Natural killer cell (primary cell): ENCODE results near the gene OAT. TPM values are rescaled to one million over a fixed set of nuclear protein-coding genes. Genes with fewer than 3 reads are reported as not detected.

Experiments used
- ATAC-seq, 3 donors: fragments of 150-1000 bp in 2 of 3; fragments of 200-7000 bp in 1 of 3; cut with Tn5 transposase; 1 replicate in 1 of 3; 2 replicates in 2 of 3; pipeline ENCODE4 v1.10.0; 2021; ENCODE audit warnings: mild to moderate bottlenecking in 2 of 3, moderate library complexity in 2 of 3
- DNase-seq, 2 donors: peaks; one replicate each; pipeline versions ENCODE4 v3.0.0 to v3.0.0-alpha.2; 2013 to 2021; ENCODE audit warnings: mixed read lengths in 1 of 2
- H3K27ac ChIP-seq: one replicate; pipeline ENCODE4 v1.5.1; 2013; ENCODE audit warnings: mild to moderate bottlenecking, low read length
- H3K27me3 ChIP-seq: one replicate; pipeline ENCODE4 v1.6.1; 2013; ENCODE audit warnings: low read length; ENCODE audit not compliant: control insufficient read depth, insufficient read depth
- H3K36me3 ChIP-seq: one replicate; pipeline ENCODE4 v1.6.1; 2013; ENCODE audit warnings: low read length; ENCODE audit not compliant: control insufficient read depth, insufficient read depth
- H3K4me1 ChIP-seq: one replicate; pipeline ENCODE4 v1.6.1; 2013; ENCODE audit warnings: low read length; ENCODE audit not compliant: control insufficient read depth, insufficient read depth
- H3K4me3 ChIP-seq: one replicate; pipeline ENCODE4 v1.5.1; 2013; ENCODE audit warnings: low read length
- H3K9me3 ChIP-seq: one replicate; pipeline ENCODE4 v1.6.1; 2013; ENCODE audit warnings: low read length; ENCODE audit not compliant: control insufficient read depth, insufficient read depth
- H3K27ac Mint-ChIP-seq, 2 donors: one replicate each; pipeline ENCODE4 v1.8.0; 2022; ENCODE audit warnings: mild to moderate bottlenecking in 2 of 2, mixed read lengths in 2 of 2, moderate library complexity in 1 of 2
- H3K27me3 Mint-ChIP-seq, 2 donors: one replicate each; pipeline ENCODE4 v1.8.0; 2022; ENCODE audit warnings: low read depth in 2 of 2, mixed read lengths in 2 of 2
- H3K36me3 Mint-ChIP-seq: one replicate; pipeline ENCODE4 v1.8.0; 2022; ENCODE audit warnings: mixed read lengths
- H3K4me1 Mint-ChIP-seq, 2 donors: one replicate each; pipeline ENCODE4 v1.8.0; 2022; ENCODE audit warnings: mixed read lengths in 2 of 2
- H3K4me3 Mint-ChIP-seq: one replicate; pipeline ENCODE4 v1.8.0; 2022; ENCODE audit warnings: mild to moderate bottlenecking, moderate library complexity, mixed read lengths
- H3K9me3 Mint-ChIP-seq, 2 donors: one replicate each; pipeline ENCODE4 v1.8.0; 2022; ENCODE audit warnings: mixed read lengths in 2 of 2
- WGBS: methylation state at CpG from one replicate; pipeline ENCODE4 v1.1.7; 2013; ENCODE audit warnings: missing lambda C conversion rate; ENCODE audit not compliant: insufficient coverage; 5-methylcytosine and 5-hydroxymethylcytosine counted together
- intact Hi-C: fragments of 100-400 bp; cut with micrococcal nuclease; formaldehyde crosslinking; loops from one replicate; pipeline ENCODE4 v1.14.2; 2022
- total RNA-seq, 4 donors: library from RNA; stranded (reverse); fragments of 120-200 nt in 1 of 4; gene quantifications; one replicate each; pipeline versions ENCODE4 v1.2.3 to v1.2.4, GENCODE V29; 2013 to 2022
- TF ChIP-seq, protein P1 (sequence below): fragments of 200-600 bp; IDR thresholded peaks from one replicate; pipeline ENCODE4 v1.8.0; 2022; ENCODE audit warnings: antibody characterized with exemption

Gene OAT
- total RNA-seq, 3 donors from 2014 or later (not counting 1 experiment from before 2014, with no cell fraction given): 35.8 to 60.9 (median 48.4) TPM

DNA sequence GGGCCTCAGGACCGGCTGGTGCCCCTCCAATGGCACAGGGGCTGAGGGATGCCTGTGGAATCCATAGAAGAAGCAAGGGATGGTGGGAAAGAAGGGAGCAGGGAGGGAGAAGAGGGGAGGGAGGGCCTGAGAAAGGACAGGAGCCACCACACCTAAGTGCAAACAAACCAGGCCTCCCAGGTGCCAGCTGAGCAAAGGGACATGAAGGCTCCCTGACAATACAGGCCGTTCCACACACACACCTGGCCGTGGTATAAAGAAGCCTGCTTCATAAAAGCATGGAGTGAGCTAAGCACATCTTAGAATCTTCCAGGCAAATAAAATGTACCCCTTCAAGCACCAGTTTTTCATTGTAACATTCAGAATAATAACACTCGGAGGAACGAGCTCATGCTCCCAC is 54.0 kb downstream of the OAT start:
- H3K27ac Mint-ChIP-seq: no peak overlapping the region

DNA sequence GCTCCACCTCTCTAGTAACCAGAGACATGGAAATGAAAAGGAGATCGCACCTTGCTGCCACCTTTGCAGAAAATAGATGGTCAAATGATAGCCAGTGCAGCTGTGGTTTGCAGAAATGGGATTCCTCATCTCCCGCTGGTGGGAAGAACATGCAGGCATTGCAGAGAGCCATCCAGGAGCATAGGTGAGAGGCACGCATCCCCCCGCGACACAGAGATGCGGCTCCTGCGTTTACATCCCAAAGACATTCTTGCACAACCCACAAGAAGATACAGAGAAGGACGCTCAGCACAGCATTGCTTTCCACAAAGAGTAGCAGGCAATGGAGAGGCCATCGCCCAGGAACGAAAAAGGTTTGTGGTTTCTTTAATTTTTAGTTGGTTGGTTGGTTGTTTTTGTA is 56.2 kb downstream of the OAT start:
- 78% methylated on average over 10 of the region's 10 CpGs for WGBS
- TF ChIP-seq, protein P1, sequence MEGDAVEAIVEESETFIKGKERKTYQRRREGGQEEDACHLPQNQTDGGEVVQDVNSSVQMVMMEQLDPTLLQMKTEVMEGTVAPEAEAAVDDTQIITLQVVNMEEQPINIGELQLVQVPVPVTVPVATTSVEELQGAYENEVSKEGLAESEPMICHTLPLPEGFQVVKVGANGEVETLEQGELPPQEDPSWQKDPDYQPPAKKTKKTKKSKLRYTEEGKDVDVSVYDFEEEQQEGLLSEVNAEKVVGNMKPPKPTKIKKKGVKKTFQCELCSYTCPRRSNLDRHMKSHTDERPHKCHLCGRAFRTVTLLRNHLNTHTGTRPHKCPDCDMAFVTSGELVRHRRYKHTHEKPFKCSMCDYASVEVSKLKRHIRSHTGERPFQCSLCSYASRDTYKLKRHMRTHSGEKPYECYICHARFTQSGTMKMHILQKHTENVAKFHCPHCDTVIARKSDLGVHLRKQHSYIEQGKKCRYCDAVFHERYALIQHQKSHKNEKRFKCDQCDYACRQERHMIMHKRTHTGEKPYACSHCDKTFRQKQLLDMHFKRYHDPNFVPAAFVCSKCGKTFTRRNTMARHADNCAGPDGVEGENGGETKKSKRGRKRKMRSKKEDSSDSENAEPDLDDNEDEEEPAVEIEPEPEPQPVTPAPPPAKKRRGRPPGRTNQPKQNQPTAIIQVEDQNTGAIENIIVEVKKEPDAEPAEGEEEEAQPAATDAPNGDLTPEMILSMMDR: no peak
- intact Hi-C loops: no loop called here

More for the DNA sequence above, 54.0 kb downstream of the OAT start:
- 87% methylated on average over 5 of the region's 5 CpGs for WGBS
- Histone ChIP-seq H3K27me3 (no peaks in the 10 kb centered on the region), H3K4me3 (no peak overlapping the region), H3K27ac (no peak overlapping the region), H3K36me3 (no peaks in the 10 kb centered on the region), H3K9me3 (peaks cover 4% of the 10 kb centered on the region), H3K4me1 (peaks cover 6% of the 10 kb centered on the region)
- TF ChIP-seq, protein P1: no peak
- peaks cover 3 to 10% of the 10 kb centered on the region in 2 donors for H3K27me3 Mint-ChIP-seq
- H3K9me3 Mint-ChIP-seq: no peaks in the 10 kb centered on the region
- H3K4me1 Mint-ChIP-seq: no peaks in the 10 kb centered on the region
- intact Hi-C loops: no loop called here
- H3K36me3 Mint-ChIP-seq: no peaks in the 10 kb centered on the region
- no peak overlapping the region for H3K4me3 Mint-ChIP-seq
- no peak for ATAC-seq
- DNase-seq: no peak

DNA sequence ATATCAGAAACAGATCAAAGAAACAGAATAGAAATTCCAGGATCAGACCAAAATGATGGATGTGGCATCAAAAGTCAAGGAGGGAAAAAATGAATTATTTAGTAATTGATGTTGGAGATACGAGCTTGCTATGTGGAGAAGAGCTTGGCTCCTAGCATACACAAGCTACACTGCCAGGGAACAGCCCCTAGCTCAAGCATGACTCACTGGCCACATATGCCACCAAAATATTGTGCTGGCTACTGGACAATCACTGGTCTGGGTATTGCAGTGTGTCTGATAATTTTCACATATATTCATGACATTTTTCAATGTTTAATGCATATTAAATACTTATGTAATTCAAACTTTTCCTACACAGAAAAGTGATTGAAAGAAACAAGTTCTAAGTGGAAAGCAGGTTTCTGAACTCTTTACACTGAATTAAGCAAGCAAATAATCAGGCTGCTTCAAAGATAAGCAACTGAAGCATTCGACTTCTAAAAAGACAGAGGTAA is 59.3 kb downstream of the OAT start:
- intact Hi-C loops: no loop called here
- Mint-ChIP-seq H3K27ac (no peak overlapping the region), H3K4me3 (no peak overlapping the region)

More for the DNA sequence above, 56.2 kb downstream of the OAT start:
- Mint-ChIP-seq H3K9me3 (no peaks in the 10 kb centered on the region), H3K4me3 (no peak overlapping the region), H3K27ac (no peak overlapping the region), H3K4me1 (no peaks in the 10 kb centered on the region), H3K36me3 (no peaks in the 10 kb centered on the region), H3K27me3 (peaks cover 0 to 10% of the 10 kb centered on the region in 2 donors)
- Histone ChIP-seq H3K36me3 (no peaks in the 10 kb centered on the region), H3K27me3 (no peaks in the 10 kb centered on the region), H3K27ac (no peak overlapping the region), H3K4me3 (no peak overlapping the region), H3K4me1 (peaks cover 6% of the 10 kb centered on the region), H3K9me3 (peaks cover 5% of the 10 kb centered on the region)
- ATAC-seq: no peak
- no peak for DNase-seq

More for the DNA sequence above, 59.3 kb downstream of the OAT start:
- H3K4me1 Mint-ChIP-seq: peaks cover 8 to 9% of the 10 kb centered on the region in 2 donors
- H3K9me3 ChIP-seq: peaks cover 5% of the 10 kb centered on the region
- H3K9me3 Mint-ChIP-seq: no peaks in the 10 kb centered on the region
- H3K4me3 ChIP-seq: no peak overlapping the region
- peaks cover 7 to 8% of the 10 kb centered on the region in 2 donors for H3K27me3 Mint-ChIP-seq
- H3K27me3 ChIP-seq: no peaks in the 10 kb centered on the region
- WGBS: 92% methylated on average over 2 of the region's 2 CpGs
- TF ChIP-seq, protein P1: no peak
- H3K4me1 ChIP-seq: peaks cover 4% of the 10 kb centered on the region
- ATAC-seq (no peak), DNase-seq (no peak)
- no peaks in the 10 kb centered on the region for H3K36me3 ChIP-seq
- H3K27ac ChIP-seq: no peak overlapping the region
- no peaks in the 10 kb centered on the region for H3K36me3 Mint-ChIP-seq
